H4 (cell line): ENCODE measurements around the gene RASGRP3. TPM values are rescaled to one million over a fixed set of nuclear protein-coding genes. Genes with fewer than 3 reads are reported as not detected.

Source experiments
- DNase-seq: peaks from one replicate; pipeline ENCODE4 v3.0.0-alpha.2; 2015; ENCODE audit warnings: low spot score
- total RNA-seq: library from RNA; depleted of rRNA; stranded (reverse); fragments of >200 nt; shearing (Covaris generic); gene quantifications from 2 replicates; pipeline ENCODE4 v1.2.3, GENCODE V29; 2014

RASGRP3 gene
- total RNA-seq, 1 experiment from 2014 or later, result 3.2 TPM

GRCh38 chr2:33491441-33492084 lies 15.1 kb downstream of the RASGRP3 start:
- DNase-seq, result no peak

GRCh38 chr2:33492399-33493134 lies 16.1 kb downstream of the RASGRP3 start:
- DNase-seq, result no peak

DNA sequence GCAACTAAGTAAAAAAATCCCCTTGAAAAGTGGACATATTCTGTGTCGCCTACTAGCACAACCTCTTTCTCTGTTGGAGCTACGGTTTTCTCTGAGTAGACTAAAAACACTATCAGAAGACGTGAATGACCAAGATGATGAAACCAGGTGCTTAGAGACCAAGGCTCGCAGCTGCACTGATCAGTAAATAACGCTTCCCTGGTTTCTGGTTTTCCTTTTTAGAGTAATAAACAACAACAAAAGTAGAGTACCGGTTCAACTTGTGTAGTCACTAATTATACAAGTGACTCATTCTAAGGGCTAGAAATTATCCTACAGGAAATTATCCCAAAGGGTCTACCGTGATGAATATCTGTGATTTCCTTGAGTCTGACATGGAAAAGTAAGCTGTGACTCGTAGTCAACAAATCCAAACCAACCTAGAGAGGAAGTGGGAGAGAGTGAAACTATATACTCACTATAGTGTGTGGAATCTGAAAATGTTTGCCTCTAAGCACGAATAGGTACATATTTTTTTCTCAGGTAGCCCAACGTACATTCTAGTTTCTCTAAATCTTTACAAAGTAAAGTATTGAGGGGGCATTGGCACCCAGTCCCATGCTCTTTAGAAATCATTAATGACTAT lies 17.8 kb downstream of the RASGRP3 start:
- DNase-seq, result no peak

DNA sequence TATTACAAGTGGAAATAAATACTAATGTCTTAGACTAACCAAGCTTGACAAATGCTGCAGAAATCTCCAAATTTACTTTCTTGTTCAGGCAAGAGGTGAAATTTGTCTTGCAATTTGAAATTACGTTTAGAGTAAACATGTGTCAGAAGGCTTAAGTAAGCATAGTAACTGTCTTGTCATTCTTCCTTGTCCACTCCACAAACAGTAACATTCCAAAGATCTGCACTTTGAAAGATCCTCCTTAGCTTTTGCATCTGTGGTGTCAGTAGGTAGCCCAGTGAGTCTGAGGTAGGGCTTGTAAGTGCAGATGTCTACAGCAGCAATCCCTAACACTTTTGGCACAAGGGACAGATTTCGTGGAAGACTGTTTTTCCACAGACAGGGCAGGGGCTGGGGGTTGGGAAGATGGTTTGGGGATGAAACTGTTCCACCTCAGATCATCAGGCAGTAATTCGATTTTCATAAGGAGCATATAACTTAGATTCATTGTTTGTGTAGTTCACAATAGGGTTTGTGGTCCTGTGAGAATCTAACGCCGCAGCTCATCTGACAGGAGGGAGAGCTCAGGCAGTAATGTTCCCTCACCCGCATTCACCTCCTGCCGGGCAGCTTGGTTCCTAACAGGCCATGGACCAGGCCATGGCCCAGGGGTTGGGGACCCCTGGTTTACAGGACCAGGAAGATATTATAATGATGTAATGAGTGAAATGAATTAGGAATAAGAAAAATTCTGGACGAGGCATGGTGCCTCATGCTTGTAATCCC lies 18.6 kb downstream of the RASGRP3 start:
- no peak for DNase-seq

GRCh38 chr2:33495683-33496082 lies 19.2 kb downstream of the RASGRP3 start:
- DNase-seq, result no peak

GRCh38 chr2:33496150-33496549 lies 19.7 kb downstream of the RASGRP3 start:
- DNase-seq, result no peak

DNA sequence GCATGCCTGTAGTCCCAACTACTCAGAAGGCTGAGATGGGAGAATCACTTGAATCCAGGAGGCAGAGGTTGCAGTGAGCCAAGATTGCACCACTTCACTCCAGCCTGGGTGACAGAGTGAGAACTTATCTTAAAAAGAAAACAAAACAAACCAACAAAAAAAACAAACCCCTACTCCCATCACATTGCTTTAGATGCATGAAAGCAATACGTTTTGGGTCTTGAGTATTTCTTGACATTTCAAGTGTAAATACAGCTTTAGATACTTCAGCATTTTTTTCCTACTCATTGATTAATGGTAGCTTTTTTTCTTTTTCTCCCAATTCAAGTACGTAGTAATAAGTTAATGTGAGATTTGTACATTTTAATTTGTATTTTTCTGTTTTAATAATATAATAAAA lies 20.3 kb downstream of the RASGRP3 start:
- DNase-seq, result no peak

DNA sequence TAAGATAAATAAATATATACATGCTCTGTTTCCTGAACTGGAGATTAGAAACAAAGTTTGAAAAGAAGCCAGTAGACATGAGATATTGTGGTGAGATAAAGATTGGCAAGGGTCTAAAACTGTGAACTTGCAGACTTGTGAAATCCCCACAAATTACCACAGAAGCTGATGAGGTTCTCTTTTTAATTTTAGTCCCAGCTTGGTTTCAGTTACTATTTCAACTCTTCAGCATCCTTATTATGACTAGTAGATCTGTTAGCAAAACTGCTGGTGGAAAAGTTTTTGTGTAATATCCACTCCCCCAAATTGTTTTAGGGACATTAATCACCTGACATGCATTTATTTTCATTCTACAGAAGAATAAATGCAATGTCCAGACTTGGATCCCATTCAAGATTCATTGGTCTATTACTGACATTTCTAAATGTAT lies 20.8 kb downstream of the RASGRP3 start:
- DNase-seq, result no peak

DNA sequence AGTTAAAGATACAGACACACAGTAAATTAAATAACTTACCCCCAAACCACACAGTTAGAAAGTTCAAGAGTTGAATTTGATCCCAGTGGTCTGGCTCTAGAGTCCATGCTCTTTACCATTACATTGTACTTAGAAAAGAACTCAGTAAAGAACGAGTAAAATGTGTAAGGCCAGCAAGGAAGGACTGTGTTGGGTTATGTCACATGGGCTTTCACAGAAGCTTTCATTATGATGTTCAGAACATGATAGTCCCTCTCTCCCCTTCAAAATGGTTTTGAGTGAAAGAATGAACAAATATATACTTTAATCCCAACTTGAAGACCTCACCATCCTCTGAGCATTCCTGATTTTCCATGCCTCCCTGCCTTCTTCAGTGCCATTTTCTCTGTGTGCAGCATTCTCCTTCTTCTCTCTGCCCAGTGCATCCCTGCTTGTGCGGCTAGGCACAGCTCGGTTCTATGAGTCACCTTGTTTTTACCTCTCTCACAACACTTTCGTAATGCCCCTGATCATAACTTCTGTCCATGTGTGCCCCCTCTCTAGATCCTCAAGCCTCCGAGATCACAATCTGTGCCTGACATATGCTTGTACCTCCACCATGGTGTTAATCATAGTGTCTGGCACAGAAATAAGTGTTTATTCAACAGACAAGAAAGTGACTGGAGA lies 22.0 kb downstream of the RASGRP3 start:
- peak; percentile 4 for DNase-seq

GRCh38 chr2:33500177-33500576 lies 23.7 kb downstream of the RASGRP3 start:
- DNase-seq, result no peak

DNA sequence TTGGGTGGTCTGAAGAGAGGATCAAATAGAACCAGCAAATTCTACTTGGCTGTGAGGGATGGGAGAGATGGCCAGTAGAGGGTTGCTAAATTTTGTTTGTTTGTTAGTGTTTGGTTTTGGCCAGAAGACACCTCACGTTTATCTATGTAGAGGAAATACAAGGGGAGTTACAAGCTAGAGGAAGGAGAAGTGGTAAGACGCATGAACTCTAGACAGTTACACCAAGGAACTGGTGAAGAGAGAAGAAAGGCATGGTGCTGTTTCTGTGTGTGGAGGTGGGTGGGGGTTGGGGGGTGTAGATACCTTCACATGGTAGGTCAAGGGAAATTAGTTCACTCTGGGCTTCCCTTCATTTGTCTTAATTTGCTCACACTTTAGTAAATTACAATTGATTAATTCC lies 25.6 kb downstream of the RASGRP3 start:
- no peak for DNase-seq

GRCh38 chr2:33503002-33503401 lies 26.6 kb downstream of the RASGRP3 start:
- no peak for DNase-seq

DNA sequence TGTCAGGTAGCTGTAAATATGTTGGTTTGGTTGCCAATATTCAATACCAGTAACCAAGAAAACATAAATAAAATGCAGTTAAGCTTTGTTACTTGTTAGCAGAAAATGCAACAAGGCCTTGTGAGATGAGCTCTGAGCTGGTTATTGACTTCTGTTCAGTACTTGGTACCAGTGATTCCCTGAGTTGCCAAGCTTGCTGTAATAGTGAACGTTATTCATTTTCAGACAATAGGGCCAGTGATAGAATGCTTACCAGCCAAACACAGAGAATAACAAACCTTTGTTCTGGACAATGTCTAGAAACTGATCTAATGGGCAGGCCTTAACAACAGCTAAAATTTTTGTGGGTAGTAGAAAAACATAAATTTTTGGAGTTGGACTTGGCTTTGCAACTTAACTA lies 29.5 kb downstream of the RASGRP3 start:
- DNase-seq, result no peak

GRCh38 chr2:33509908-33510585 lies 33.6 kb downstream of the RASGRP3 start:
- no peak for DNase-seq

- DNase-seq, result no peak
These were observed 34.1 kb downstream of the RASGRP3 start for GRCh38 chr2:33510586-33510968.

GRCh38 chr2:33511141-33511540 lies 34.7 kb downstream of the RASGRP3 start:
- DNase-seq, result no peak

GRCh38 chr2:33512112-33512511 lies 35.7 kb downstream of the RASGRP3 start:
- no peak for DNase-seq

DNA sequence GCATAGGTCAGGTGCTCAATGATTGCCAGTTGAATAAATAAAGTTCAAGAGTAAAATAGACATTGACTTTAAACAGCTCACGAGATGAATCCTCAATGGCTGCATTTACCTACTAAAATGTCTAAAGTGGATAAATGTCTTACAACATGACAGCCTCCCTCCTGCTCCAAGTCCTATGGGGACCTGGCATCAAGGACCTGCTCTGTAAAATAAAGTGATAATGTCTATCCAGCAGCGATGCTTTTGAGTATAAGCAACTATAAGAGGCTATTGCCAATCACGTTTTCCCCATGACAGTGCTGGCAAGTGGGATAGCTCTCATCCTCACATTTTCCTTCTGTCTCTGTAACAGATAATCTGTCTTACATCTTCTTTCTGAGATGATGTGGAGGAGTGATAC lies 37.0 kb downstream of the RASGRP3 start:
- DNase-seq, result no peak

GRCh38 chr2:33516456-33516995 lies 40.1 kb downstream of the RASGRP3 start:
- no peak for DNase-seq

- no peak for DNase-seq
These were observed 41.8 kb downstream of the RASGRP3 start for GRCh38 chr2:33518200-33518599.

GRCh38 chr2:33518929-33519328 lies 42.5 kb downstream of the RASGRP3 start:
- DNase-seq, result peak; percentile 8
